ENCODE measurements around the gene SLC39A11.

The SLC39A11 gene

GRCh38 chr17:72952220-72952619, 140.3 kb downstream of the SLC39A11 start:
- TF ChIP-seq CTCF (IDR thresholded peaks at IDR 0.05; ENCODE audit: insufficient read depth, low read length, poor library complexity, severe bottlenecking) = no peak
- DNase-seq (ENCODE audit: extremely low read depth, insufficient read length) = no peak
- Histone ChIP-seq H3K27me3 (replicated peaks; ENCODE audit: control insufficient read depth, insufficient read depth, low read length) (no peaks in the 10 kb centered on the region), H3K4me3 (replicated peaks; ENCODE audit: low read depth, low read length) (no peak overlapping the region), H3K36me3 (ENCODE audit: control insufficient read depth, insufficient read depth, low read length) (no peaks in the 10 kb centered on the region)

GRCh38 chr17:72950242-72950931, 142.1 kb downstream of the SLC39A11 start:
- DNase-seq (ENCODE audit: extremely low read depth, insufficient read length) = no peak
- H3K36me3 ChIP-seq (ENCODE audit: control insufficient read depth, insufficient read depth, low read length) = no peaks in the 10 kb centered on the region
- TF ChIP-seq CTCF (IDR thresholded peaks at IDR 0.05; ENCODE audit: insufficient read depth, low read length, poor library complexity, severe bottlenecking) = no peak
- H3K27me3 ChIP-seq (replicated peaks; ENCODE audit: control insufficient read depth, insufficient read depth, low read length) = no peaks in the 10 kb centered on the region
- H3K4me3 ChIP-seq (replicated peaks; ENCODE audit: low read depth, low read length) = no peak overlapping the region

GRCh38 chr17:72948115-72948514, 144.4 kb downstream of the SLC39A11 start:
- TF ChIP-seq CTCF (IDR thresholded peaks at IDR 0.05; ENCODE audit: insufficient read depth, low read length, poor library complexity, severe bottlenecking) = no peak
- no peaks in the 10 kb centered on the region for H3K36me3 ChIP-seq (ENCODE audit: control insufficient read depth, insufficient read depth, low read length)
- DNase-seq (ENCODE audit: extremely low read depth, insufficient read length) = no peak

GRCh38 chr17:72947475-72947874, 145.0 kb downstream of the SLC39A11 start:
- no peak for TF ChIP-seq CTCF (IDR thresholded peaks at IDR 0.05; ENCODE audit: insufficient read depth, low read length, poor library complexity, severe bottlenecking)
- Histone ChIP-seq H3K36me3 (ENCODE audit: control insufficient read depth, insufficient read depth, low read length) (no peaks in the 10 kb centered on the region), H3K4me3 (replicated peaks; ENCODE audit: low read depth, low read length) (no peak overlapping the region), H3K27me3 (replicated peaks; ENCODE audit: control insufficient read depth, insufficient read depth, low read length) (no peaks in the 10 kb centered on the region)
- DNase-seq (ENCODE audit: extremely low read depth, insufficient read length) = no peak

More at GRCh38 chr17:72948115-72948514, 144.4 kb downstream of the SLC39A11 start:
- Histone ChIP-seq H3K4me3 (replicated peaks; ENCODE audit: low read depth, low read length) (no peak overlapping the region), H3K27me3 (replicated peaks; ENCODE audit: control insufficient read depth, insufficient read depth, low read length) (no peaks in the 10 kb centered on the region)

- DNase-seq (ENCODE audit: extremely low read depth, insufficient read length) = no peak
- TF ChIP-seq CTCF (IDR thresholded peaks at IDR 0.05; ENCODE audit: insufficient read depth, low read length, poor library complexity, severe bottlenecking) = no peak
- no peaks in the 10 kb centered on the region for H3K36me3 ChIP-seq (ENCODE audit: control insufficient read depth, insufficient read depth, low read length)
Observed at GRCh38 chr17:72946696-72947095, 145.8 kb downstream of the SLC39A11 start.

GRCh38 chr17:72946156-72946555, 146.3 kb downstream of the SLC39A11 start:
- Histone ChIP-seq H3K36me3 (ENCODE audit: control insufficient read depth, insufficient read depth, low read length) (no peaks in the 10 kb centered on the region), H3K27me3 (replicated peaks; ENCODE audit: control insufficient read depth, insufficient read depth, low read length) (no peaks in the 10 kb centered on the region), H3K4me3 (replicated peaks; ENCODE audit: low read depth, low read length) (no peak overlapping the region)
- TF ChIP-seq CTCF (IDR thresholded peaks at IDR 0.05; ENCODE audit: insufficient read depth, low read length, poor library complexity, severe bottlenecking) = no peak
- no peak for DNase-seq (ENCODE audit: extremely low read depth, insufficient read length)

More at GRCh38 chr17:72946696-72947095, 145.8 kb downstream of the SLC39A11 start:
- Histone ChIP-seq H3K4me3 (replicated peaks; ENCODE audit: low read depth, low read length) (no peak overlapping the region), H3K27me3 (replicated peaks; ENCODE audit: control insufficient read depth, insufficient read depth, low read length) (no peaks in the 10 kb centered on the region)
